Adrenal gland (tissue), 12 donors: ENCODE measurements around the gene ADD1. TPM values are rescaled to one million over a fixed set of nuclear protein-coding genes. Genes with fewer than 3 reads are reported as not detected.

ENCODE experiments used
- DNase-seq, 7 donors: peaks; one replicate each; pipeline ENCODE4 v3.0.0-alpha.2; 2019 to 2020
- H3K27ac ChIP-seq, 5 donors: fragments of 200-600 bp; sonication (generic) in 4 of 5; 1 replicate in 3 of 5; 2 replicates in 2 of 5; pipeline versions ENCODE4 v1.5.1 to v1.8.0; 2016 to 2020; ENCODE audit warnings: mild to moderate bottlenecking in 1 of 5
- H3K27me3 ChIP-seq: fragments of 200-600 bp; 2 replicates; pipeline ENCODE4 v1.8.0; 2021
- H3K36me3 ChIP-seq, 2 donors: fragments of 200-600 bp; replicated peaks in 1 of 2; 1 replicate in 1 of 2; 2 replicates in 1 of 2; pipeline versions ENCODE4 v1.5.1 to v1.8.0; 2018 to 2022
- H3K4me1 ChIP-seq, 2 donors: fragments of 200-600 bp; replicated peaks in 1 of 2; 1 replicate in 1 of 2; 2 replicates in 1 of 2; pipeline versions ENCODE4 v1.5.1 to v1.8.0; 2018 to 2021
- H3K4me3 ChIP-seq, 4 donors: fragments of 200-600 bp; sonication (generic) in 3 of 4; one replicate each; pipeline ENCODE4 v1.5.1; 2016 to 2018
- H3K9me3 ChIP-seq, 3 donors: fragments of 200-600 bp; sonication (generic) in 1 of 3; replicated peaks in 1 of 3; 1 replicate in 2 of 3; 2 replicates in 1 of 3; pipeline versions ENCODE4 v1.5.1 to v1.8.0; 2016 to 2021
- CTCF ChIP-seq, 6 experiments: fragments of 450-650 bp in 4 of 6; fragments of 200-600 bp in 2 of 6; sonication (generic) in 1 of 6; IDR thresholded peaks; 1 replicate in 5 of 6; 2 replicates in 1 of 6; pipeline versions ENCODE4 v1.5.1 to v1.8.0; 2016 to 2021; ENCODE audit warnings: antibody characterized with exemption in 6 of 6, mild to moderate bottlenecking in 2 of 6, moderate library complexity in 1 of 6
- POLR2A ChIP-seq, 2 donors: fragments of 450-650 bp; IDR thresholded peaks; one replicate each; pipeline ENCODE4 v1.6.1; 2017; ENCODE audit warnings: antibody characterized with exemption in 2 of 2, mild to moderate bottlenecking in 2 of 2, moderate library complexity in 1 of 2
- WGBS, 4 donors: extraction: QIAGEN DNeasy Blood & Tissue Kit in 2 of 4; methylation state at CpG; one replicate each; pipeline versions ENCODE4 v1.1.5 to v1.1.7; 2013 to 2017; 5-methylcytosine and 5-hydroxymethylcytosine counted together
- intact Hi-C, 2 donors: fragments of 100-400 bp; cut with DNase I; formaldehyde crosslinking; loops; one replicate each; pipeline versions ENCODE4 v1.14.1 to v1.15.0; 2022 to 2023
- polyA plus RNA-seq, 3 donors: library from polyadenylated mRNA; stranded (reverse); fragments of 200-250 nt in 2 of 3; fragments of 350-450 nt in 1 of 3; fragmentation: Illumina TruSeq in 1 of 3; extraction: RNeasy Lipid Tissue Mini Kit (QIAGEN cat#74804) in 1 of 3; gene quantifications; one replicate each; pipeline ENCODE4 v1.2.3, GENCODE V29; 2013 to 2014
- total RNA-seq, 9 donors: library from RNA; depleted of rRNA in 4 of 9; stranded (reverse); fragments of >200 nt in 4 of 9; fragments of 120-200 nt in 1 of 9; fragmentation: NEBNext Ultra II Directional in 1 of 9; extraction: Animal tissue kit (Norgen Biotek cat#: 25700) in 1 of 9; gene quantifications; one replicate each; pipeline versions ENCODE4 v1.1.0 to v1.2.4, GENCODE V29; 2013 to 2023
- donor health status: healthy with polysubstance abuse.
- donor health status: Bipolar disorder and iron deficiency.
- donor health status: DM: yes; HTN: yes; CAD: no.
- donor health status: DM: no; HTN: no; CAD: no.
- donor health status: DM: no; HTN: no; CAD: no.
- donor health status: DM: yes; HTN: yes; CAD: no.

The ADD1 gene
- total and polyA plus RNA-seq, 12 donors = 134 to 468 (median 241) TPM

GRCh38 chr4:2832981-2833670, 10.5 kb upstream of the ADD1 start:
- Histone ChIP-seq H3K4me1 (peaks cover 4 to 16% of the 10 kb centered on the region in 2 donors), H3K27me3 (no peaks in the 10 kb centered on the region), H3K27ac (no peak overlapping the region), H3K36me3 (peaks cover 0 to 54% of the 10 kb centered on the region in 2 donors), H3K9me3 (no peaks in the 10 kb centered on the region), H3K4me3 (no peak overlapping the region)
- WGBS, 4 donors = 88 to 97% (median 94%) methylated on average over 11 to 19 of the region's 19 CpGs
- no peak for TF ChIP-seq POLR2A (IDR thresholded peaks at IDR 0.05)
- TF ChIP-seq CTCF (IDR thresholded peaks at IDR 0.05) = no peak
- intact Hi-C loops = no loop called here
- DNase-seq = peak in 3 of 7 donors; percentile 7 to 39 (median 10)

GRCh38 chr4:2833671-2834000, 10.0 kb upstream of the ADD1 start:
- Histone ChIP-seq H3K9me3 (no peaks in the 10 kb centered on the region), H3K36me3 (peaks cover 0 to 54% of the 10 kb centered on the region in 2 donors), H3K27ac (no peak overlapping the region), H3K4me3 (no peak overlapping the region), H3K27me3 (no peaks in the 10 kb centered on the region), H3K4me1 (peaks cover 8 to 17% of the 10 kb centered on the region in 2 donors)
- no peak for TF ChIP-seq POLR2A (IDR thresholded peaks at IDR 0.05)
- TF ChIP-seq CTCF (IDR thresholded peaks at IDR 0.05) = no peak
- 83 to 97% (median 90%) methylated on average over 3 to 7 of the region's 7 CpGs for WGBS, 4 donors
- intact Hi-C loops = no loop called here
- DNase-seq = peak in 2 of 7 donors; percentile 8 to 39

DNA sequence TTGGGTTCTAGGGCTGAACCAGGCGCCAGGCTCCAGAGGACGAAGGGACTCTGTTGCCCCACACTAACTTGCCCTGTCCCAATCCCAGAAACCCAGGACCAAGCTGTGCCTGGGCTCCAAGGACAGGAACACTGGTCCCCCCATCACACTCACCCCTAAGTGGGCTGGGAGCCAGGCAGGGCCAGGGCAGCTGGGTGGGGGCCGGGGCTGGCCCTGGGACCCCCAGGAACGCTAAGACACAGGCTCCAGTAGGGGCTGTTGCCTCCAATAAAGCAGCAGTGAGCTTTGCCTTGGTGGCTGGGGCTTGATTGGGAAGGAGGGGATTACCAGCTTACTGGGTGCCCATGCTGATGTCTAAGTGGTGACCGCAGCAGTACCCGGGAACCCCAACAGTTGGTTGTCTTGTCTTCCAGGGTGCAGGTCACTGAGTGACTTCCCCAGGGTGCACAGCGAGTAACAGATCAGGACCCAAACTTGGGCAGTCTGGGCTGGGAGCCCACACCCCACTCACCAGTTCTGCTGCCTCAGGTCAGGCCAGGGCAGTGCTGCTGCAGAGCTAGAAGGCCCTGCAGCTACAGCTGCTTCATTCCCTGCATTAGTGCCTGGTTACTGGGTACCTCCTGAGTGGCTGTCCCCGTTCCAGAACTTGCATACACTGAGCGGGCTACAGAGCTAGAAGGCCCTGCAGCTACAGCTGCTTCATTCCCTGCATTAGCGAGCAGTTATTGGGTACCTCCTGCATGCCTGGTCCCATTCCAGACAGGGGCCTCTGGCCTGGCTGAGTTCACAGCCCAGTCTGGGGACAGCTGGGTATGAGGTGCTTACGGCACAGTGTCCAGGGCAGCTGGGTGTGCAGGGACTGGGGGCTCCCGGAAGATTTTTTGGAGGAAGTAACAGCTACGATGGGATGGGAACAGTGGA, 9.4 kb upstream of the ADD1 start:
- TF ChIP-seq POLR2A (IDR thresholded peaks at IDR 0.05) (no peak), CTCF (IDR thresholded peaks at IDR 0.05) (no peak)
- peak in 6 of 7 donors; percentile 5 to 45 (median 12) for DNase-seq
- Histone ChIP-seq H3K4me1 (peaks cover 8 to 17% of the 10 kb centered on the region in 2 donors), H3K27me3 (no peaks in the 10 kb centered on the region), H3K4me3 (no peak overlapping the region), H3K36me3 (peaks cover 0 to 54% of the 10 kb centered on the region in 2 donors), H3K27ac (peak overlapping the region in 1 of 5 donors; percentile 49), H3K9me3 (no peaks in the 10 kb centered on the region)
- intact Hi-C loops = no loop called here
- WGBS, 4 donors = 80 to 90% (median 83%) methylated on average over 7 to 13 of the region's 13 CpGs

DNA sequence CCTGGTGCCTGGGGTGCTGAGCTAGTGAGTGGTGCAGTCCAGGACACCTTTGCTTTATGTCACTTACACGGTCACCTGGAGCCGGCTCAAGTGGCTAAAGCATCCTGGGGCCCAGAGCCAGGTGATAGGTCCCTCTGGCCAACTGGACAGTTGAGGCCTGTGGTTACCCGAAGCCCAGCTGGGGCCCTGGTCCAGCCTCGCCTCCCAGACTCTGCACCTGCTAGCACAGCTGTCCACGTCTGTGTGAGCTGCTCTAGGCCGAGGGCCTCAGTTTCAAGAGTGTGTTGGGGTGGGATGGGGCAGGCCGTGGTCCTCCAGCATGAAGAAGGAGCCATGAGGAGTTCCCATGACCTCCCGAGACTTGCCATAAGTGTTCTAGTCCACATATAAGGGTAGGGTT, 7.7 kb upstream of the ADD1 start:
- Histone ChIP-seq H3K9me3 (no peaks in the 10 kb centered on the region), H3K27ac (peak overlapping the region in 1 of 5 donors; percentile 79), H3K4me1 (peaks cover 8 to 17% of the 10 kb centered on the region in 2 donors), H3K4me3 (no peak overlapping the region), H3K27me3 (no peaks in the 10 kb centered on the region), H3K36me3 (peaks cover 0 to 39% of the 10 kb centered on the region in 2 donors)
- no peak for TF ChIP-seq CTCF (IDR thresholded peaks at IDR 0.05)
- no peak for TF ChIP-seq POLR2A (IDR thresholded peaks at IDR 0.05)
- 89 to 100% (median 95%) methylated on average over 4 to 8 of the region's 8 CpGs for WGBS, 4 donors
- peak in 5 of 7 donors; percentile 6 to 49 (median 11) for DNase-seq
- intact Hi-C loops = no loop called here
